Measurements from ENCODE around the gene HOXB1. TPM values are rescaled to one million over a fixed set of nuclear protein-coding genes. Genes with fewer than 3 reads are reported as not detected.

Gene HOXB1
- total RNA-seq, 1 experiment from 2014 or later, result not detected

GRCh38 chr17:48555258-48556228 lies 24.7 kb upstream of the HOXB1 start:
- DNase-seq (ENCODE audit: low read depth), result peak; percentile 36

DNA sequence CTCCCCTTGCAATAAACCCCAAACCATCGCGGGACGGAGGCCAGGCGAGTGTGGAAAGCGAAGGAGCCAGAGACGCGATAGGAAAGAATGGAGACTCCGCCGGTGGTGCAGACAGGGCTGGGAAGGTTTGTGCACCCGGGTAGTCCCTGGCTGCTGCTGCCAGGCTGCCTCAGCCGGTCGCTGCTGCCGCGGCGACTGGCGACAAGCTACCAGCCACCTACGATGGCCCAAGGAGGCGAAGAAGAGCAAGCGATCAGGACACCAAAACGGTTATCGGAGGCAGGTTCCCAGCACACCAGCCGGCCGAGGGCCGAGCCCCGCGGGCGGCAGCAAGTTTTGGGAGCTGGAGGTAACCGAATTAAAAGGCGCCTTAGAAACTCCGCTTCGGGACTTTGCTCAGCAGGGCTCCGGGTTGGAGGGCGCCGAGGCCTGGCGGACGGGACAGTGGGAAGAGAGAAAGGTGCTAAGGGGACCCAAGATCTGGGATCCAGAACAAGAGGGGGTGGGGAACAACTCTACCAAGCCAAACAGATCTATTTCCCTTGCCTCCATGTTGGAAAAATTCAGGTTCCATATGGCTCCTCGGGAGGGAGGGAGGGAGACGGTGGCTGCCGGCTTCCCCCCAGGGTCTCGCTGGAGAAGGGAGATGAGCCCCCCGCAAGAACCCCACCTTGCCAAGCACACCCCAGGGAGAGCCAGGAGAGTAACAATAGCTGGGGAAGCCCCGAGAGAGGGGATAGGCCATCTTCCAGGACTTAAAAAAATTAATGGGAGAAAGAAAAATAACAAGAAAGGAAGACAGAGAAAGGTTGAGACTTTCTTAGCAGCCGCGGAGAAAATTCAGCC lies 23.8 kb upstream of the HOXB1 start:
- no peak for DNase-seq (ENCODE audit: low read depth)

DNA sequence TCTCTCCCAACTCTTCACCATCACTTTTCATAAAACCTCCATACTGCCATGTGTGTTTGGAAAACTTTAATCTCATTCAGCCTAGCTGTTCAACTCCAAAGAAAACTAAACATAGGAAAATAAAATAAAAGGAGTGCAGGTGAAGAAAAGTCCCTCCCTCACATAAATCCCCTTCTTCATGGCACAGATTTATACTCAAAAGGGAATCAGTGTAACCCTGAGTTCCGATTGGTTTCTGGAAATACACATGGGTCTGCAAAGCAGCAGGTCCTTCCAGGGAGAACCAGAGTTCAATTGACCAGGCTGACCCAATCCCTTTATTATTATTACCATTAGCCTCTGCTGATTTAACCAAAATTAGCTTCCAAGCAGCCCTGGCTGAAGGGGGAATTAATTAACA lies 23.0 kb upstream of the HOXB1 start:
- DNase-seq (ENCODE audit: low read depth), result no peak

DNA sequence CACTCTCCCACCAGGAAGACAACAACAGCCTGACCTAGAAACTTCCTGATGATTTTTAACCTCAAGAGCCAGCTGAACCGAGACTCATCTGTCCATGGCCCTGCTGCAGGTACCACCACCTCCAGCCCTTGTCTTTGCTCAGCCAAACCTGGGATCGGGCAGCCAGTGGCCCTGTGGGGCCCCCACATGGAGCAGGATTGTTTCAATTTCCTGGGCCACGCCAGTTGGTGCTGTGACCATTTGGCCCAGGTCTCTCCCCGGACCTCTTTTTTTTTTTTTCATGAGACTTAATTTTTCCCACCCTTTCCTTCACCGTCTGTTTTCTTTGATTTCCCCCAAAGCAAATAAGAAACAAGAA lies 22.4 kb upstream of the HOXB1 start:
- no peak for DNase-seq (ENCODE audit: low read depth)

- DNase-seq (ENCODE audit: low read depth), result no peak
Measured at GRCh38 chr17:48552466-48553189, 21.8 kb upstream of the HOXB1 start.

DNA sequence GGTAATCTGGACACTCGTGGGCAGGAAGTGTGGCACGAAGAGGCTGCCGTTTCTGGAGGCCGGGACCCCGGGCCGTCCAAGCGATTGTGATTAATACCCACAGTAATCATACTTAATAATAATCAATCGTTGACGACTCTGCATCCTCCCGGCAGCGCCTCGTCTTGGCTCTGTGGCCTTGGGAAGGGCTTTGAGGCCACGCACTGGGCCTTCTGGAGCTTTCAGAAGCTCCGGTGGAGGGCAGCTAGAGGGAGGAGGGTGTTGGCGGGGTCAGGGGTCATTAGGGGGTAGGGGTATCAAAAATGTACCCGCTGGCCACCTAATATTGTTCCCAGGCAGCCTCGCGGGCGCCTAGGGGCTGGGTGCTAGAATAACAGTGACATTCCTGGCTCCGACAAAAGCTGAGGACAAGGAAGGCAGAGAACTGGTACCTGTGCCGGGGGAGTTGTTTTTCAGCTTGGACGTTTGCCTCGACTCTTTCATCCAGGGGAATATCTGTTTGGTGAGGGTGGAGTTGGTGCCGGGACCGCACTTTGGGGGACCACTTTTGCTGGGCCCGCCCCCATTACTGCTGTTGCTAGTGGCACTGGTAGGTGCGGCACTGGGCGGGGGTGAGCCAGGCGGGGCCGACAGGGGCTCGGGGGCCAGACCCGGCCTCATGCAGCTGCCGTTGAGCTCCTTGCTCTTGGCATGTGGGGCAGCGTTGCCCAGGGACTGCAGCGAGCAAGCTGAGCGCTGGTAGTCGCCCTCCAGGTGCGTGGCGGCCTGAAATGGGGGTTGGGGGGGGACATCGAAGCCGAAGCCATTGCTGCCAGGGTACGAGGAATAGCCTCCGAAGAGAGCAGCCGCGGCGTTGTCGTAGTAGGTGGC lies 21.0 kb upstream of the HOXB1 start:
- DNase-seq (ENCODE audit: low read depth), result no peak

- no peak for DNase-seq (ENCODE audit: low read depth)
Measured at GRCh38 chr17:48551214-48551555, 20.4 kb upstream of the HOXB1 start.

- DNase-seq (ENCODE audit: low read depth), result no peak
Measured at GRCh38 chr17:48550502-48551213, 19.8 kb upstream of the HOXB1 start.

GRCh38 chr17:48549914-48550501 lies 19.2 kb upstream of the HOXB1 start:
- DNase-seq (ENCODE audit: low read depth), result no peak

- no peak for DNase-seq (ENCODE audit: low read depth)
Measured at GRCh38 chr17:48549281-48549630, 18.4 kb upstream of the HOXB1 start.

GRCh38 chr17:48548523-48549280 lies 17.9 kb upstream of the HOXB1 start:
- DNase-seq (ENCODE audit: low read depth), result no peak

GRCh38 chr17:48547808-48548522 lies 17.2 kb upstream of the HOXB1 start:
- DNase-seq (ENCODE audit: low read depth), result no peak

GRCh38 chr17:48546924-48547807 lies 16.4 kb upstream of the HOXB1 start:
- DNase-seq (ENCODE audit: low read depth), result no peak

- no peak for DNase-seq (ENCODE audit: low read depth)
Measured at GRCh38 chr17:48546137-48546923, 15.5 kb upstream of the HOXB1 start.

DNA sequence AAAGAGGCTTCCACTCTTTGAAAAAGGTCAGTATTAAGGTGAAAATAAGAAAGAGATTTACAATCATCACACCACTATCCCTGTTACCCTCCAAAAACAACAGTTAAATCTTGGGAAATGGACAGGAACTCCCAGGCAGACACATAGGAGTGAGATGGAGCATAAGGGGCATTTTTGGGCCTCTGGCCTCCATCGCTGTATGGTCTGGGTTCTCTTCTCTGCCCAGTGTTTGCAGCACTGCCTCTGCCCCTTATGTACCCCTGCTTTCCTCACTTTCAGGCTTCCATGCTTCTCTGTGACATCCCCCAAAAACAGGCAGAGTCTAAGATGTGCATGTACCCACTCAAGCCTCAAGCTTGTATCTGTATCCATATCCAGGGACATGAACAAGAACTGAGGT lies 14.7 kb upstream of the HOXB1 start:
- no peak for DNase-seq (ENCODE audit: low read depth)

DNA sequence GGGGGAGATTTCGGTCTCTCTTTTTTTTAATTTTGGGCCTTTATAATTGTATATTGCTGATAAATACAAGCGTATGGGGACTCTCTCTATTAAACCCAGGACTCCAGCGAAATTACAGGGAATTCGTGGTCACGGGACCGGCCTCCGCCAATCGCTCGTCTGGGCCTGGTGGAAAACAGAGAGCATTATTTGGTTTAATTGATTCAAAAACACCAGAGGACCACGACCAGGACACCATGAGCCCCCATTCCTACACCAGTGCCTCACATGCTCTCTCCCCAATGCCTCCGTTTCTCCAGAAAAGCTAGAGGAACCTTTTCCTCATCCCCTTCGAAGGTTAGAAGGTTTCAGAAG lies 14.2 kb upstream of the HOXB1 start, which contains the start of gene HOXB2:
HOXB2 (minus strand) TSS at position 88 of the 354 bp plus-strand sequence. CDS start 198 bp downstream, outside the sequence.
- DNase-seq (ENCODE audit: low read depth), result peak; percentile 46
